Left ventricle myocardium inferior (tissue), 1 donor: ENCODE measurements around the gene PIEZO2. TPM values are rescaled to one million over a fixed set of nuclear protein-coding genes. Genes with fewer than 3 reads are reported as not detected.

Experiments
- DNase-seq: peaks from one replicate; pipeline ENCODE4 v3.0.0-alpha.2; 2020
- H3K27ac ChIP-seq: fragments of 200-600 bp; replicated peaks from 2 replicates; pipeline ENCODE4 v1.8.0; 2021
- H3K27me3 ChIP-seq: fragments of 200-600 bp; 2 replicates; pipeline ENCODE4 v1.8.0; 2021; ENCODE audit warnings: low read depth
- H3K36me3 ChIP-seq: fragments of 200-600 bp; 2 replicates; pipeline ENCODE4 v1.8.0; 2021
- H3K4me1 ChIP-seq: fragments of 200-600 bp; 2 replicates; pipeline ENCODE4 v1.8.0; 2021
- H3K4me3 ChIP-seq: fragments of 200-600 bp; 2 replicates; pipeline ENCODE4 v1.8.0; 2021; ENCODE audit warnings: mild to moderate bottlenecking, moderate library complexity
- H3K9me3 ChIP-seq: fragments of 200-600 bp; replicated peaks from 2 replicates; pipeline ENCODE4 v1.8.0; 2021
- intact Hi-C: fragments of 100-400 bp; cut with micrococcal nuclease; formaldehyde crosslinking; loops from one replicate; pipeline ENCODE4 v1.11.0; 2022
- total RNA-seq: library from RNA; stranded (reverse); fragmentation: NEBNext Ultra II Directional; extraction: Animal tissue kit (Norgen Biotek cat#: 25700); gene quantifications from one replicate; pipeline ENCODE4 v1.2.1, GENCODE V29; 2021
- TF ChIP-seq, protein P1 (sequence below): fragments of 200-600 bp; IDR thresholded peaks from 2 replicates; pipeline ENCODE4 v1.8.0; 2021; ENCODE audit warnings: antibody characterized with exemption, mild to moderate bottlenecking, borderline replicate concordance
- donor health status: DM: no; HTN: yes; CAD: no; lungs with severe emphysema.

Gene PIEZO2
- total RNA-seq, 1 donor from 2014 or later: 0.33 TPM

DNA sequence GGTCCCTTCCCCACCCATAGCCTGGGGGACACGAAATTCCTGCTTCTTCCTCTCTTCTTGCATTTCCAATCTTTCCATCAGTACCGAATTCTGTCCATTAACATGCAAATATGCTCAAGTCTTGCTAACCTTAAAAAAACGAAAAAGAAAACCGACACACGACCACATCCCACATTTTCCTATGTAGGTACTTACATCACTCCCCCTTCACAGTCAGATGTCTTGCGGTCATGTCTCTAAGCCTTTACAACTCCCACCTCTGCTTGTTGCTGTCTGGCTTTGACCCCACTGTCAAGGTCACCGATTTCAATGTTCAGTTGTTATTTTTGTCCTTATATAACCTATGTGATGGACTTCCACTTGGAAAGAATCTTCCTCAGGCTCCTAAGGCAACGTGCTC, 404.1 kb downstream of the PIEZO2 start:
- Histone ChIP-seq H3K4me3 (no peak overlapping the region), H3K27ac (no peak overlapping the region), H3K4me1 (no peaks in the 10 kb centered on the region), H3K9me3 (no peaks in the 10 kb centered on the region), H3K36me3 (no peaks in the 10 kb centered on the region), H3K27me3 (peaks cover 6% of the 10 kb centered on the region)
- no peak for DNase-seq
- intact Hi-C loops: no loop called here
- TF ChIP-seq, protein P1, sequence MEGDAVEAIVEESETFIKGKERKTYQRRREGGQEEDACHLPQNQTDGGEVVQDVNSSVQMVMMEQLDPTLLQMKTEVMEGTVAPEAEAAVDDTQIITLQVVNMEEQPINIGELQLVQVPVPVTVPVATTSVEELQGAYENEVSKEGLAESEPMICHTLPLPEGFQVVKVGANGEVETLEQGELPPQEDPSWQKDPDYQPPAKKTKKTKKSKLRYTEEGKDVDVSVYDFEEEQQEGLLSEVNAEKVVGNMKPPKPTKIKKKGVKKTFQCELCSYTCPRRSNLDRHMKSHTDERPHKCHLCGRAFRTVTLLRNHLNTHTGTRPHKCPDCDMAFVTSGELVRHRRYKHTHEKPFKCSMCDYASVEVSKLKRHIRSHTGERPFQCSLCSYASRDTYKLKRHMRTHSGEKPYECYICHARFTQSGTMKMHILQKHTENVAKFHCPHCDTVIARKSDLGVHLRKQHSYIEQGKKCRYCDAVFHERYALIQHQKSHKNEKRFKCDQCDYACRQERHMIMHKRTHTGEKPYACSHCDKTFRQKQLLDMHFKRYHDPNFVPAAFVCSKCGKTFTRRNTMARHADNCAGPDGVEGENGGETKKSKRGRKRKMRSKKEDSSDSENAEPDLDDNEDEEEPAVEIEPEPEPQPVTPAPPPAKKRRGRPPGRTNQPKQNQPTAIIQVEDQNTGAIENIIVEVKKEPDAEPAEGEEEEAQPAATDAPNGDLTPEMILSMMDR: no peak

- no peak for DNase-seq
- intact Hi-C loops: no loop called here
- TF ChIP-seq, protein P1: no peak
- H3K9me3 ChIP-seq: no peaks in the 10 kb centered on the region
- H3K36me3 ChIP-seq: no peaks in the 10 kb centered on the region
- H3K27me3 ChIP-seq: peaks cover 6% of the 10 kb centered on the region
- no peak overlapping the region for H3K27ac ChIP-seq
- H3K4me1 ChIP-seq: no peaks in the 10 kb centered on the region
- H3K4me3 ChIP-seq: no peak overlapping the region
These were observed 405.6 kb downstream of the PIEZO2 start for GRCh38 chr18:10743766-10744165.

DNA sequence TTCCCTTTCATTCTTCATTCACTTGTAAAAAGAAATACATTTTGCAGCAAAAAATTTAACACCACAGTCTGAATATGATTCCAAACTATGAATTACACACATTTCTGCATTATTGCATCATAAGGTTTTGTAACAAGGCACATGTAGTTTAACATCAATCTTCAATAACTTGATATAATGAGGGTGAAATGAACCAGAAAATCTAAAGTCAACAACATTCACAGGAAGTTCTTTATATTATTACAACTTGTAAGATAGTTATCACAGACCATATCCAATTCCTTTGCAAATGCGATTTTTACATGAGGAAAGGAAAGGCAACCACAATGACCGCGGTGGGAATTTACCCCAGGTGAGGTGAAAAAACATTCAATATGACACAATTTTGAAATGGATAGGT, 410.2 kb downstream of the PIEZO2 start:
- Histone ChIP-seq H3K27ac (no peak overlapping the region), H3K4me3 (no peak overlapping the region), H3K9me3 (no peaks in the 10 kb centered on the region), H3K27me3 (no peaks in the 10 kb centered on the region), H3K4me1 (no peaks in the 10 kb centered on the region), H3K36me3 (no peaks in the 10 kb centered on the region)
- TF ChIP-seq, protein P1: no peak
- DNase-seq: no peak
- intact Hi-C loops: no loop called here

GRCh38 chr18:10736984-10737383, 412.4 kb downstream of the PIEZO2 start:
- TF ChIP-seq, protein P1: no peak
- Histone ChIP-seq H3K27ac (no peak overlapping the region), H3K27me3 (peaks cover 7% of the 10 kb centered on the region), H3K4me1 (no peaks in the 10 kb centered on the region), H3K9me3 (no peaks in the 10 kb centered on the region), H3K36me3 (no peaks in the 10 kb centered on the region), H3K4me3 (no peak overlapping the region)
- intact Hi-C loops: no loop called here
- no peak for DNase-seq

- H3K4me3 ChIP-seq: no peak overlapping the region
- no peaks in the 10 kb centered on the region for H3K36me3 ChIP-seq
- no peak overlapping the region for H3K27ac ChIP-seq
- DNase-seq: no peak
- no peaks in the 10 kb centered on the region for H3K9me3 ChIP-seq
- H3K27me3 ChIP-seq: peaks cover 11% of the 10 kb centered on the region
- H3K4me1 ChIP-seq: no peaks in the 10 kb centered on the region
- TF ChIP-seq, protein P1: no peak
- intact Hi-C loops: no loop called here
These were observed 416.4 kb downstream of the PIEZO2 start for GRCh38 chr18:10732990-10733389.

DNA sequence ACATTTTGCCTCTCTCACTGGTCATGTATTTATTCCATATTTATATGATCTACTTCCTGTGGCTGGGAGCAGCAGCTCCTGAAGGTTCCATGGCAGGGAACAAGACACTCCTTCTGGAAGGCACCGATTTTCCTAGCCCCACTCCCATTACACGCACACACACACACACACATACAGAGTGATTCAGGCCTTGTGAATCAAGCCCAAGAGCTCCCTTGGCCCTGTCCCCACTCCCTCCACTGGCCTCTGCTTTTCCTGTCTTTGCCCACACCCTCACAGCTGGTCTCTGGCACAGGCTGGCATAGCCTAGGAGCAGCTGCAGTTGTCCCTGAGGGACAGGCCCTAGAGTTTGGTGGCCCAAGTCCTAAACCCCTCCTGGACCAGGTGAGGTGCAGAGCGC, 421.9 kb downstream of the PIEZO2 start:
- no peak for DNase-seq
- Histone ChIP-seq H3K9me3 (no peaks in the 10 kb centered on the region), H3K27ac (no peak overlapping the region), H3K27me3 (peaks cover 20% of the 10 kb centered on the region), H3K36me3 (no peaks in the 10 kb centered on the region), H3K4me1 (no peaks in the 10 kb centered on the region), H3K4me3 (no peak overlapping the region)
- TF ChIP-seq, protein P1: no peak
- intact Hi-C loops: no loop called here
